IMR-90 (cell line): ENCODE data around the gene ZNF407. TPM values are rescaled to one million over a fixed set of nuclear protein-coding genes. Genes with fewer than 3 reads are reported as not detected.

Source experiments
- ATAC-seq: fragments of 200-7000 bp; cut with Tn5 transposase; 2 replicates; pipeline ENCODE4 v1.9.1; 2020; ENCODE audit warnings: low read depth, mild to moderate bottlenecking, moderate library complexity
- BruUV-seq: library from RNA; stranded (reverse); fragments of 400-500 nt; replicated peaks from 2 replicates; lab custom pipeline; 2021; lab: Mats Ljungman, UMichigan
- CTCF ChIA-PET: fragments of 300-600 bp; formaldehyde crosslinking; extraction: SDS; loops from one replicate; lab custom pipeline; 2021; ENCODE audit warnings: antibody characterized with exemption; lab: Yijun Ruan, JAX
- POLR2A ChIA-PET: fragments of 300-600 bp; sonication (Branson Sonifier 250); formaldehyde crosslinking; loops from one replicate; lab custom pipeline; 2022; ENCODE audit warnings: antibody characterized with exemption; ENCODE audit not compliant: unreplicated experiment; lab: Charles Lee
- DNase-seq: peaks from one replicate; pipeline ENCODE4 v3.0.0; 2013
- H2AFZ ChIP-seq: replicated peaks from 2 replicates; pipeline ENCODE3; 2013; ENCODE audit warnings: low read length, mild to moderate bottlenecking; ENCODE audit not compliant: poor library complexity
- H2AK5ac ChIP-seq: 2 replicates; pipeline ENCODE4 v1.6.1; 2013; ENCODE audit warnings: low read depth, low read length, inconsistent platforms
- H2AK9ac ChIP-seq: replicated peaks from 2 replicates; pipeline ENCODE3; 2013; ENCODE audit warnings: mild to moderate bottlenecking, low read depth, low read length, moderate library complexity; ENCODE audit not compliant: poor library complexity
- H2BK120ac ChIP-seq: 2 replicates; pipeline ENCODE4 v1.6.1; 2013; ENCODE audit warnings: low read depth, low read length, inconsistent platforms
- H2BK15ac ChIP-seq: 3 replicates; pipeline ENCODE4 v1.6.1; 2013; ENCODE audit warnings: low read depth, low read length, inconsistent platforms
- H2BK20ac ChIP-seq: 2 replicates; pipeline ENCODE4 v1.6.1; 2013; ENCODE audit warnings: low read depth, mild to moderate bottlenecking, inconsistent platforms, low read length, moderate library complexity
- H2BK5ac ChIP-seq: 2 replicates; pipeline ENCODE4 v1.6.1; 2013; ENCODE audit warnings: mild to moderate bottlenecking, low read depth, low read length, inconsistent platforms; ENCODE audit not compliant: poor library complexity, severe bottlenecking
- H3K14ac ChIP-seq: replicated peaks from 2 replicates; pipeline ENCODE4 v1.6.1; 2013; ENCODE audit warnings: low read depth, low read length, inconsistent platforms
- H3K18ac ChIP-seq: 2 replicates; pipeline ENCODE4 v1.6.1; 2013; ENCODE audit warnings: low read depth, low read length, control low read depth
- H3K23ac ChIP-seq: 2 replicates; pipeline ENCODE4 v1.6.1; 2013; ENCODE audit warnings: low read depth, low read length, inconsistent platforms
- H3K27ac ChIP-seq: 2 replicates; pipeline ENCODE4 v1.5.1; 2013; ENCODE audit warnings: mild to moderate bottlenecking, control low read depth, low read length; ENCODE audit not compliant: insufficient read depth
- H3K27me3 ChIP-seq: 2 replicates; pipeline ENCODE4 v1.6.1; 2013; ENCODE audit warnings: low read length; ENCODE audit not compliant: control insufficient read depth, insufficient read depth
- H3K36me3 ChIP-seq: 2 replicates; pipeline ENCODE4 v1.6.1; 2013; ENCODE audit warnings: low read length, mixed read lengths; ENCODE audit not compliant: control insufficient read depth, insufficient read depth
- H3K4ac ChIP-seq: 2 replicates; pipeline ENCODE4 v1.6.1; 2013; ENCODE audit warnings: low read depth, low read length, inconsistent platforms
- H3K4me1 ChIP-seq: 2 replicates; pipeline ENCODE4 v1.6.1; 2013; ENCODE audit warnings: low read length, mixed read lengths; ENCODE audit not compliant: control insufficient read depth, insufficient read depth
- H3K4me2 ChIP-seq: 2 replicates; pipeline ENCODE4 v1.6.1; 2013; ENCODE audit warnings: low read depth, mild to moderate bottlenecking, control low read depth, low read length, moderate library complexity
- H3K4me3 ChIP-seq: 2 replicates; pipeline ENCODE4 v1.5.1; 2013; ENCODE audit warnings: low read depth, mild to moderate bottlenecking, control low read depth, low read length, moderate library complexity; ENCODE audit not compliant: insufficient read depth
- H3K56ac ChIP-seq: 2 replicates; pipeline ENCODE4 v1.6.1; 2013; ENCODE audit warnings: low read length, inconsistent platforms; ENCODE audit not compliant: insufficient read depth; ENCODE audit errors: extremely low read depth
- H3K79me1 ChIP-seq, 2 experiments: 2 replicates each; pipeline ENCODE4 v1.6.1; 2013; ENCODE audit warnings: low read length in 2 of 2, inconsistent platforms in 1 of 2, low read depth in 1 of 2
- H3K9ac ChIP-seq: 2 replicates; pipeline ENCODE4 v1.6.1; 2013; ENCODE audit warnings: low read depth, low read length, control low read depth
- H3K9me1 ChIP-seq: 2 replicates; pipeline ENCODE4 v1.6.1; 2013; ENCODE audit warnings: low read length, inconsistent platforms; ENCODE audit not compliant: insufficient read depth
- H3K9me3 ChIP-seq: 2 replicates; pipeline ENCODE4 v1.6.1; 2013; ENCODE audit warnings: low read length; ENCODE audit not compliant: control insufficient read depth, insufficient read depth
- H4K20me1 ChIP-seq: 2 replicates; pipeline ENCODE4 v1.6.1; 2013; ENCODE audit warnings: low read length, inconsistent platforms; ENCODE audit not compliant: insufficient read depth
- H4K5ac ChIP-seq: 2 replicates; pipeline ENCODE4 v1.6.1; 2013; ENCODE audit warnings: mild to moderate bottlenecking, low read depth, low read length, control low read depth
- H4K8ac ChIP-seq, 2 experiments: 2 replicates each; pipeline ENCODE4 v1.6.1; 2013; ENCODE audit warnings: low read depth in 2 of 2, low read length in 2 of 2, control low read depth in 1 of 2, inconsistent platforms in 1 of 2
- H4K91ac ChIP-seq: 2 replicates; pipeline ENCODE4 v1.6.1; 2013; ENCODE audit warnings: low read depth, low read length, inconsistent platforms; ENCODE audit not compliant: insufficient read depth
- CHD1 ChIP-seq: IDR thresholded peaks from 2 replicates; pipeline ENCODE4 v1.6.1; 2012; ENCODE audit warnings: low read depth, low read length, improper control_type of control experiment
- ELK1 ChIP-seq: fragments of 150-350 bp; IDR thresholded peaks from 2 replicates; pipeline ENCODE4 v1.6.1; 2016; ENCODE audit warnings: low read depth, mild to moderate bottlenecking, low read length, moderate library complexity, borderline replicate concordance
- WGBS, 2 experiments: methylation state at CpG; one replicate each; pipeline versions ENCODE4 v1.1.5 to v1.1.7; 2013; ENCODE audit warnings: missing lambda C conversion rate in 2 of 2; ENCODE audit not compliant: insufficient read length in 1 of 2; ENCODE audit errors: extremely low coverage in 2 of 2; 5-methylcytosine and 5-hydroxymethylcytosine counted together
- dilution Hi-C: fragments of 300-500 bp; cut with HindIII; formaldehyde crosslinking; loops from one replicate; pipeline ENCODE4 v1.14.3; 2018; ENCODE audit warnings: low sequenced_read_pairs; ENCODE audit not compliant: unreplicated experiment
- in situ Hi-C: fragments of 300-500 bp; cut with MboI; formaldehyde crosslinking; loops from 3 replicates; pipeline ENCODE4 v1.14.3; 2019; ENCODE audit warnings: low sequenced_read_pairs, inconsistent platforms, mixed read lengths
- intact Hi-C: fragments of 100-400 bp; cut with micrococcal nuclease; formaldehyde crosslinking; loops from 2 replicates; pipeline ENCODE4 v1.10.0; 2022
- polyA plus RNA-seq, 3 experiments: library from polyadenylated mRNA; depleted of rRNA; stranded (reverse); fragments of >200 nt; gene quantifications; 2 replicates each; pipeline ENCODE4 v1.2.3, GENCODE V29; 2012; ENCODE audit warnings: low replicate concordance in 1 of 3
- total RNA-seq: library from RNA; depleted of rRNA; stranded (reverse); fragments of >200 nt; gene quantifications from 2 replicates; pipeline ENCODE4 v1.2.3, GENCODE V29; 2012

The ZNF407 gene
- total and polyA plus RNA-seq, 2 of the 4 experiments (the other 2 are of a cell fraction): 3.1 to 20.1 TPM

GRCh38 chr18:74570266-74570665 is 27.4 kb upstream of the ZNF407 start:
- Histone ChIP-seq H3K9me3 (0 out of 2 replicates have a peak, but pooled peaks cover 3% of the 10 kb centered on the region), H3K4me2 (no peak overlapping the region), H3K4ac (no peak overlapping the region), H2AFZ (peak overlapping the region; percentile 33), H3K27me3 (peaks cover 11% of the 10 kb centered on the region), H3K9ac (no peak overlapping the region), H3K23ac (no peak overlapping the region), H4K20me1 (no peaks in the 10 kb centered on the region), H3K9me1 (no peaks in the 10 kb centered on the region), H3K27ac (no peak overlapping the region), H2BK5ac (no peak overlapping the region), H3K4me3 (no peak overlapping the region), H2BK120ac (no peak overlapping the region), H3K79me1 (no peaks in the 10 kb centered on the region), H4K5ac (no peak overlapping the region), H3K56ac (no peak overlapping the region), H3K4me1 (no peaks in the 10 kb centered on the region), H2BK20ac (no peak overlapping the region), H4K91ac (no peak overlapping the region), H2AK9ac (no peak overlapping the region), H3K36me3 (no peaks in the 10 kb centered on the region), H4K8ac (no peak overlapping the region), H3K18ac (no peak overlapping the region), H3K14ac (no peak overlapping the region), H2AK5ac (no peak overlapping the region), H2BK15ac (no peak overlapping the region)
- TF ChIP-seq ELK1 (no peak), CHD1 (no peak)
- intact Hi-C loops: no loop called here
- dilution Hi-C loops: no loop called here
- 22% methylated on average over 3 of the region's 4 CpGs; no CpG with 5 or more reads in 1 of the 2 experiments for WGBS, 2 experiments
- BruUV-seq: no TSS peak
- no peak for DNase-seq
- ChIA-PET POLR2A (interaction anchor here (0.5 kb wide), 1 partner anchor 70 kb away, joined by 5 read pairs; no protein-coding TSS in a partner anchor), CTCF (interaction anchor here (1.0 to 1.1 kb wide), 2 partner anchors 12 to 18 kb away, joined by 3 read pairs; no protein-coding TSS in a partner anchor)
- in situ Hi-C loops: loop anchor here (25.0 kb wide), 1 partner anchor 358 kb away; no protein-coding TSS in a partner anchor
- no peak for ATAC-seq
